HEK293T (cell line): ENCODE data around the gene PC.

ENCODE experiments used
- CTCF ChIA-PET: fragments of 350-600 bp; formaldehyde crosslinking; extraction: SDS; loops from one replicate; lab custom pipeline; 2021; ENCODE audit warnings: antibody characterized with exemption, inconsistent platforms; lab: Yijun Ruan, JAX
- POLR2A ChIA-PET: fragments of 350-600 bp; formaldehyde crosslinking; extraction: SDS; loops from one replicate; lab custom pipeline; 2020; ENCODE audit warnings: antibody characterized with exemption, inconsistent platforms; lab: Yijun Ruan, JAX
- DNase-seq: peaks from one replicate; pipeline ENCODE4 v3.0.0; 2012; ENCODE audit warnings: mixed read lengths; ENCODE audit errors: extremely low spot score
- ARNT ChIP-seq: fragments of 450-650 bp; IDR thresholded peaks from 2 replicates; pipeline ENCODE4 v1.6.1; 2017; ENCODE audit warnings: mild to moderate bottlenecking
- BHLHE40 ChIP-seq: fragments of 450-650 bp; IDR thresholded peaks from 2 replicates; pipeline ENCODE4 v1.6.1; 2016; ENCODE audit warnings: mild to moderate bottlenecking, moderate library complexity, borderline replicate concordance
- CTBP1 ChIP-seq: fragments of 450-650 bp; IDR thresholded peaks from 2 replicates; pipeline ENCODE4 v1.6.1; 2016; ENCODE audit warnings: borderline replicate concordance
- ELF4 ChIP-seq: fragments of 450-650 bp; IDR thresholded peaks from 2 replicates; pipeline ENCODE4 v1.6.1; 2017; ENCODE audit warnings: antibody characterized with exemption
- FOXA1 ChIP-seq: fragments of 450-650 bp; IDR thresholded peaks from 2 replicates; pipeline ENCODE4 v1.6.1; 2016; ENCODE audit warnings: mild to moderate bottlenecking
- FOXK2 ChIP-seq: fragments of 450-650 bp; IDR thresholded peaks from 2 replicates; pipeline ENCODE4 v1.6.1; 2016; ENCODE audit warnings: mild to moderate bottlenecking
- FOXM1 ChIP-seq: fragments of 450-650 bp; IDR thresholded peaks from 2 replicates; pipeline ENCODE4 v1.6.1; 2017; ENCODE audit warnings: mild to moderate bottlenecking, borderline replicate concordance
- HDGF ChIP-seq: fragments of 450-650 bp; IDR thresholded peaks from 2 replicates; pipeline ENCODE4 v1.6.1; 2017; ENCODE audit warnings: antibody characterized with exemption, borderline replicate concordance
- L3MBTL2 ChIP-seq: fragments of 450-650 bp; conservative IDR thresholded peaks from 2 replicates; pipeline ENCODE4 v1.6.1; 2016; ENCODE audit warnings: mild to moderate bottlenecking
- LEF1 ChIP-seq: fragments of 450-650 bp; IDR thresholded peaks from 2 replicates; pipeline ENCODE4 v1.6.1; 2017; ENCODE audit warnings: mild to moderate bottlenecking, borderline replicate concordance
- NFRKB ChIP-seq: fragments of 450-650 bp; IDR thresholded peaks from 2 replicates; pipeline ENCODE4 v1.6.1; 2016; ENCODE audit warnings: mild to moderate bottlenecking, moderate library complexity
- SP1 ChIP-seq: fragments of 450-650 bp; IDR thresholded peaks from 2 replicates; pipeline ENCODE4 v1.6.1; 2017
- SUZ12 ChIP-seq: fragments of 450-650 bp; IDR thresholded peaks from 2 replicates; pipeline ENCODE4 v1.6.1; 2016; ENCODE audit warnings: mild to moderate bottlenecking
- TARDBP ChIP-seq: fragments of 450-650 bp; IDR thresholded peaks from 2 replicates; pipeline ENCODE4 v1.6.1; 2016
- ZNF384 ChIP-seq: fragments of 450-650 bp; IDR thresholded peaks from 2 replicates; pipeline ENCODE4 v1.6.1; 2016
- TF ChIP-seq, protein P1 (sequence below): fragments of 450-650 bp; IDR thresholded peaks from 2 replicates; pipeline ENCODE4 v1.6.1; 2016

Gene PC

GRCh38 chr11:66915866-66916265 is 42.3 kb downstream of the PC start:
- TF ChIP-seq TARDBP: no peak
- TF ChIP-seq FOXK2: no peak
- TF ChIP-seq NFRKB: no peak
- no peak for TF ChIP-seq FOXA1
- no peak for TF ChIP-seq FOXM1
- TF ChIP-seq BHLHE40: no peak
- TF ChIP-seq ELF4: no peak
- TF ChIP-seq HDGF: no peak
- no peak for TF ChIP-seq SP1
- TF ChIP-seq, protein P1, sequence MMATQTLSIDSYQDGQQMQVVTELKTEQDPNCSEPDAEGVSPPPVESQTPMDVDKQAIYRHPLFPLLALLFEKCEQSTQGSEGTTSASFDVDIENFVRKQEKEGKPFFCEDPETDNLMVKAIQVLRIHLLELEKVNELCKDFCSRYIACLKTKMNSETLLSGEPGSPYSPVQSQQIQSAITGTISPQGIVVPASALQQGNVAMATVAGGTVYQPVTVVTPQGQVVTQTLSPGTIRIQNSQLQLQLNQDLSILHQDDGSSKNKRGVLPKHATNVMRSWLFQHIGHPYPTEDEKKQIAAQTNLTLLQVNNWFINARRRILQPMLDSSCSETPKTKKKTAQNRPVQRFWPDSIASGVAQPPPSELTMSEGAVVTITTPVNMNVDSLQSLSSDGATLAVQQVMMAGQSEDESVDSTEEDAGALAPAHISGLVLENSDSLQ: no peak
- TF ChIP-seq ARNT: no peak
- no peak for TF ChIP-seq LEF1
- CTCF ChIA-PET: no interaction called here
- POLR2A ChIA-PET: no interaction called here
- DNase-seq: no peak

- ChIA-PET CTCF (no interaction called here), POLR2A (no interaction called here)
- TF ChIP-seq, protein P1: peak; percentile 84
- TF ChIP-seq FOXK2: no peak
- no peak for DNase-seq
These were observed 42.9 kb downstream of the PC start for GRCh38 chr11:66915046-66915832.

GRCh38 chr11:66914505-66914904 is 43.7 kb downstream of the PC start:
- TF ChIP-seq LEF1 (no peak), HDGF (no peak), FOXM1 (no peak)
- TF ChIP-seq, protein P1: no peak
- no peak for DNase-seq
- ChIA-PET CTCF (no interaction called here), POLR2A (no interaction called here)

- ChIA-PET POLR2A (no interaction called here), CTCF (no interaction called here)
- DNase-seq: no peak
- TF ChIP-seq FOXA1 (no peak), SUZ12 (no peak), ARNT (no peak), FOXM1 (no peak), LEF1 (no peak), ELF4 (no peak), NFRKB (no peak), FOXK2 (no peak), L3MBTL2 (no peak), ZNF384 (no peak), HDGF (no peak), CTBP1 (no peak), TARDBP (no peak), BHLHE40 (no peak), SP1 (no peak)
- TF ChIP-seq, protein P1: no peak
These were observed 45.3 kb downstream of the PC start for GRCh38 chr11:66912911-66913310.

- DNase-seq: no peak
- POLR2A ChIA-PET: no interaction called here
- TF ChIP-seq, protein P1: peak; percentile 49; the same call in 1 of the 2 replicates
- TF ChIP-seq TARDBP: no peak
- CTCF ChIA-PET: no interaction called here
These were observed 45.8 kb downstream of the PC start for GRCh38 chr11:66912361-66912760.

DNA sequence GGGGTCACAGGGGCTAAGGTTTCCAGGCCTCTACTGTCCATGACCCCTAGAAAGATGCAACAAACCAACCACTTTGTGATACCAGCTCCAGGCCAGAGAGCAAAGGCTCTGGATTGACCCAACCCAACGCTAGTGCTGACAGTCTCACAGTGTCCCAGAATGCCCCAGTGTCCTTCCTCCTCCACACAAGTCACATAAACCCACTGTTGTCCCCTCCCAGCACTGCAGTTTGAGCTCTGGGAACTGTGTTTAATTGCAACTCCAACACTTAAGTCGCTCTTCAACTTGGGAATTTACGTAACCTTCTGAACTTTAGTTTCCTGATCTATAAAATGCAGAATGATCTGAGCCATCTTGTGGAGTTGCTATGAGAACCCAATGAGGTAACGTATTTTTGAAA is 47.5 kb downstream of the PC start:
- ChIA-PET POLR2A (no interaction called here), CTCF (no interaction called here)
- TF ChIP-seq HDGF (no peak), SP1 (no peak), FOXM1 (no peak), NFRKB (no peak), ELF4 (no peak), FOXK2 (no peak), ARNT (no peak), CTBP1 (no peak), SUZ12 (no peak), TARDBP (no peak), BHLHE40 (no peak), ZNF384 (no peak), FOXA1 (no peak), L3MBTL2 (no peak), LEF1 (no peak)
- TF ChIP-seq, protein P1: no peak
- DNase-seq: no peak
